CD4-positive, alpha-beta memory T cell (primary cell): ENCODE data around the gene CHD5. TPM values are rescaled to one million over a fixed set of nuclear protein-coding genes. Genes with fewer than 3 reads are reported as not detected.
A peak's percentile ranks its signal among the peaks of the same experiment; 100 is the strongest.

Experiments
- CTCF ChIA-PET: fragments of 350-600 bp; sonication (Branson Sonifier 250); formaldehyde crosslinking; loops from one replicate; lab custom pipeline; 2021; ENCODE audit warnings: inconsistent platforms; ENCODE audit not compliant: partially characterized antibody; lab: Charles Lee
- POLR2A ChIA-PET: fragments of 350-600 bp; sonication (Branson Sonifier 250); formaldehyde crosslinking; loops from one replicate; lab custom pipeline; 2021; ENCODE audit not compliant: partially characterized antibody; lab: Charles Lee
- DNase-seq, 5 donors: peaks; one replicate each; pipeline versions ENCODE4 v3.0.0 to v3.0.0-alpha.2; 2020 to 2022; ENCODE audit warnings: mixed read lengths in 1 of 5
- H3K27ac ChIP-seq: one replicate; pipeline ENCODE4 v1.7.0; 2013; ENCODE audit warnings: low read depth, low read length
- H3K27me3 ChIP-seq: 2 replicates; pipeline ENCODE4 v1.7.0; 2013; ENCODE audit warnings: mild to moderate bottlenecking, low read length, moderate library complexity; ENCODE audit not compliant: insufficient read depth
- H3K36me3 ChIP-seq: 2 replicates; pipeline ENCODE4 v1.7.0; 2013; ENCODE audit warnings: mild to moderate bottlenecking, low read length, moderate library complexity; ENCODE audit not compliant: insufficient read depth
- H3K4me1 ChIP-seq: 2 replicates; pipeline ENCODE4 v1.7.0; 2013; ENCODE audit warnings: mild to moderate bottlenecking, low read length, moderate library complexity; ENCODE audit not compliant: insufficient read depth
- H3K4me3 ChIP-seq, 2 donors: one replicate each; pipeline ENCODE4 v1.7.0; 2013; ENCODE audit warnings: low read length in 2 of 2, mild to moderate bottlenecking in 1 of 2
- H3K9me3 ChIP-seq, 2 donors: one replicate each; pipeline ENCODE4 v1.7.0; 2013; ENCODE audit warnings: low read length in 2 of 2, control low read depth in 1 of 2; ENCODE audit not compliant: control insufficient read depth in 1 of 2
- H3K27ac Mint-ChIP-seq, 7 donors: one replicate each; pipeline ENCODE4 v1.8.0; 2020 to 2021; ENCODE audit warnings: mixed read lengths in 7 of 7, mild to moderate bottlenecking in 6 of 7, inconsistent platforms in 3 of 7, moderate library complexity in 3 of 7
- H3K27me3 Mint-ChIP-seq, 2 donors: one replicate each; pipeline ENCODE4 v1.8.0; 2020 to 2021; ENCODE audit warnings: mixed read lengths in 2 of 2
- H3K36me3 Mint-ChIP-seq, 2 donors: one replicate each; pipeline ENCODE4 v1.8.0; 2020 to 2021; ENCODE audit warnings: mixed read lengths in 2 of 2, inconsistent platforms in 1 of 2, mild to moderate bottlenecking in 1 of 2
- H3K4me1 Mint-ChIP-seq, 4 donors: one replicate each; pipeline ENCODE4 v1.8.0; 2020 to 2021; ENCODE audit warnings: mixed read lengths in 4 of 4, mild to moderate bottlenecking in 1 of 4
- H3K4me3 Mint-ChIP-seq, 8 donors: one replicate each; pipeline ENCODE4 v1.8.0; 2020 to 2021; ENCODE audit warnings: mixed read lengths in 8 of 8, mild to moderate bottlenecking in 7 of 8, moderate library complexity in 6 of 8, inconsistent platforms in 3 of 8
- H3K9me3 Mint-ChIP-seq, 8 donors: one replicate each; pipeline ENCODE4 v1.8.0; 2020 to 2021; ENCODE audit warnings: mixed read lengths in 8 of 8, mild to moderate bottlenecking in 5 of 8, inconsistent platforms in 3 of 8, moderate library complexity in 1 of 8
- intact Hi-C: fragments of 100-400 bp; cut with micrococcal nuclease; formaldehyde crosslinking; loops from one replicate; pipeline ENCODE4 v1.15.1; 2023
- polyA plus RNA-seq, 2 donors: library from polyadenylated mRNA; unstranded; fragments of 300-500 nt; fragmentation: Illumina TruSeq; gene quantifications; one replicate each; pipeline ENCODE4 v1.2.3, GENCODE V29; 2021
- total RNA-seq, 2 experiments: library from RNA; stranded (reverse); gene quantifications; one replicate each; pipeline ENCODE4 v1.2.3, GENCODE V29; 2021

CHD5 gene
- total and polyA plus RNA-seq, 4 experiments from 2014 or later: 0.06 to 0.17 TPM; not detected in 2

GRCh38 chr1:6111991-6112689 is 68.0 kb downstream of the CHD5 start:
- no peak overlapping the region for H3K27ac ChIP-seq
- H3K4me3 ChIP-seq: no peak overlapping the region
- ChIA-PET CTCF (no interaction called here), POLR2A (no interaction called here)
- H3K4me3 Mint-ChIP-seq: no peak overlapping the region
- H3K27me3 ChIP-seq: no peaks in the 10 kb centered on the region
- no peaks in the 10 kb centered on the region for H3K9me3 ChIP-seq
- no peak overlapping the region for H3K27ac Mint-ChIP-seq
- H3K4me1 Mint-ChIP-seq: peaks cover 0 to 7% (median 4%) of the 10 kb centered on the region in 4 donors
- intact Hi-C loops: no loop called here
- no peaks in the 10 kb centered on the region for H3K36me3 Mint-ChIP-seq
- DNase-seq: no peak
- H3K36me3 ChIP-seq: no peaks in the 10 kb centered on the region
- H3K4me1 ChIP-seq: no peaks in the 10 kb centered on the region
- peaks cover 0 to 13% (median 6%) of the 10 kb centered on the region in 8 donors for H3K9me3 Mint-ChIP-seq
- peaks cover 3 to 7% of the 10 kb centered on the region in 2 donors for H3K27me3 Mint-ChIP-seq

- intact Hi-C loops: no loop called here
- H3K36me3 Mint-ChIP-seq: no peaks in the 10 kb centered on the region
- no peak overlapping the region for H3K4me3 ChIP-seq
- H3K4me1 Mint-ChIP-seq: peaks cover 0 to 5% (median 4%) of the 10 kb centered on the region in 4 donors
- no peaks in the 10 kb centered on the region for H3K9me3 ChIP-seq
- H3K27me3 ChIP-seq: no peaks in the 10 kb centered on the region
- CTCF ChIA-PET: no interaction called here
- POLR2A ChIA-PET: no interaction called here
- no peak overlapping the region for H3K27ac ChIP-seq
- no peaks in the 10 kb centered on the region for H3K4me1 ChIP-seq
- H3K4me3 Mint-ChIP-seq: no peak overlapping the region
- peaks cover 3 to 7% of the 10 kb centered on the region in 2 donors for H3K27me3 Mint-ChIP-seq
- no peaks in the 10 kb centered on the region for H3K36me3 ChIP-seq
- H3K27ac Mint-ChIP-seq: no peak overlapping the region
- no peak for DNase-seq
- H3K9me3 Mint-ChIP-seq: peaks cover 0 to 7% (median under 1%) of the 10 kb centered on the region in 8 donors
Measured at GRCh38 chr1:6111571-6111970, 68.5 kb downstream of the CHD5 start.

GRCh38 chr1:6110326-6110725 is 69.8 kb downstream of the CHD5 start:
- Histone ChIP-seq H3K9me3 (no peaks in the 10 kb centered on the region), H3K36me3 (no peaks in the 10 kb centered on the region), H3K27ac (no peak overlapping the region), H3K27me3 (no peaks in the 10 kb centered on the region), H3K4me3 (no peak overlapping the region), H3K4me1 (no peaks in the 10 kb centered on the region)
- Mint-ChIP-seq H3K4me3 (no peak overlapping the region), H3K27me3 (peaks cover 3 to 7% of the 10 kb centered on the region in 2 donors), H3K27ac (peak overlapping the region in 1 of 7 donors; percentile 72), H3K36me3 (no peaks in the 10 kb centered on the region), H3K4me1 (peaks cover 0 to 1% (median 0%) of the 10 kb centered on the region in 4 donors), H3K9me3 (peaks cover 0 to 1% (median 0%) of the 10 kb centered on the region in 8 donors)
- no peak for DNase-seq
- ChIA-PET CTCF (interaction anchor here (0.7 kb wide), 1 partner anchor 221 kb away, joined by 3 read pairs; no protein-coding TSS in a partner anchor), POLR2A (no interaction called here)
- intact Hi-C loops: no loop called here

- ChIA-PET POLR2A (no interaction called here), CTCF (interaction anchor here (1.3 to 1.5 kb wide), 2 partner anchors 135 to 136 kb away, joined by 3 to 5 read pairs; no protein-coding TSS in a partner anchor)
- Histone ChIP-seq H3K27me3 (no peaks in the 10 kb centered on the region), H3K4me1 (no peaks in the 10 kb centered on the region), H3K36me3 (no peaks in the 10 kb centered on the region), H3K4me3 (no peak overlapping the region), H3K27ac (no peak overlapping the region), H3K9me3 (no peaks in the 10 kb centered on the region)
- peaks cover 3 to 9% of the 10 kb centered on the region in 2 donors for H3K27me3 Mint-ChIP-seq
- H3K4me3 Mint-ChIP-seq: no peak overlapping the region
- H3K36me3 Mint-ChIP-seq: no peaks in the 10 kb centered on the region
- peaks cover 0 to 1% (median 0%) of the 10 kb centered on the region in 4 donors for H3K4me1 Mint-ChIP-seq
- no peak for DNase-seq
- H3K27ac Mint-ChIP-seq: no peak overlapping the region
- intact Hi-C loops: loop anchor here (2.0 kb wide), 1 partner anchor 135 kb away; the partner anchor contains the start of gene HES3
- no peaks in the 10 kb centered on the region for H3K9me3 Mint-ChIP-seq
Measured at GRCh38 chr1:6109688-6110087, 70.4 kb downstream of the CHD5 start.

GRCh38 chr1:6108937-6109614 is 71.0 kb downstream of the CHD5 start:
- H3K4me1 Mint-ChIP-seq: peaks cover 0 to 1% (median 0%) of the 10 kb centered on the region in 4 donors
- Histone ChIP-seq H3K36me3 (no peaks in the 10 kb centered on the region), H3K9me3 (no peaks in the 10 kb centered on the region), H3K4me1 (no peaks in the 10 kb centered on the region), H3K27me3 (no peaks in the 10 kb centered on the region), H3K27ac (no peak overlapping the region), H3K4me3 (no peak overlapping the region)
- no peak overlapping the region for H3K27ac Mint-ChIP-seq
- CTCF ChIA-PET: interaction anchor here (1.1 to 1.5 kb wide), 3 partner anchors 76 to 137 kb away, joined by 3 to 5 read pairs (median 3); no protein-coding TSS in a partner anchor
- peak in 3 of 5 donors; percentile 18 to 40 (median 28) for DNase-seq
- no peak overlapping the region for H3K4me3 Mint-ChIP-seq
- H3K36me3 Mint-ChIP-seq: no peaks in the 10 kb centered on the region
- intact Hi-C loops: loop anchor here (2.0 kb wide), 1 partner anchor 136 kb away; the partner anchor contains the start of gene HES3
- POLR2A ChIA-PET: no interaction called here
- peaks cover 3 to 9% of the 10 kb centered on the region in 2 donors for H3K27me3 Mint-ChIP-seq
- H3K9me3 Mint-ChIP-seq: no peaks in the 10 kb centered on the region

GRCh38 chr1:6108476-6108875 is 71.6 kb downstream of the CHD5 start:
- CTCF ChIA-PET: interaction anchor here (1.1 to 1.5 kb wide), 3 partner anchors 77 to 138 kb away, joined by 3 to 5 read pairs (median 3); no protein-coding TSS in a partner anchor
- H3K4me3 ChIP-seq: no peak overlapping the region
- no peaks in the 10 kb centered on the region for H3K27me3 ChIP-seq
- H3K27ac ChIP-seq: no peak overlapping the region
- Mint-ChIP-seq H3K27me3 (peaks cover 3 to 9% of the 10 kb centered on the region in 2 donors), H3K36me3 (no peaks in the 10 kb centered on the region), H3K4me1 (peaks cover 0 to 1% (median 0%) of the 10 kb centered on the region in 4 donors), H3K27ac (no peak overlapping the region), H3K9me3 (no peaks in the 10 kb centered on the region), H3K4me3 (no peak overlapping the region)
- POLR2A ChIA-PET: no interaction called here
- no peak for DNase-seq
- intact Hi-C loops: loop anchor here (2.0 kb wide), 1 partner anchor 136 kb away; the partner anchor contains the start of gene HES3
- H3K36me3 ChIP-seq: no peaks in the 10 kb centered on the region
- no peaks in the 10 kb centered on the region for H3K9me3 ChIP-seq
- H3K4me1 ChIP-seq: no peaks in the 10 kb centered on the region
